Measurements from ENCODE around the gene CAVIN3.

GRCh38 chr11:6365659-6366058 is 45.4 kb upstream of the CAVIN3 start:
- TF ChIP-seq GATA2 (IDR thresholded peaks at IDR 0.05; ENCODE audit: low read depth, low read length) (no peak), GATA3 (IDR thresholded peaks at IDR 0.05; ENCODE audit: low read depth, low read length) (no peak)
